ENCODE measurements around the gene MARCKSL1.

Gene MARCKSL1

GRCh38 chr1:32362474-32363313 lies 26.7 kb upstream of the MARCKSL1 start, which contains the start of the genes FAM229A and TSSK3:
Gene FAM229A, minus strand, starts transcription at chr1:32362485. Its CDS starts 394 bp downstream, at chr1:32362091.
Gene TSSK3, plus strand, starts transcription at chr1:32362539. Its CDS starts 163 bp downstream, at chr1:32362702.
- no peaks in the 10 kb centered on the region for H3K27me3 ChIP-seq (ENCODE audit: insufficient read depth, low read depth, severe bottlenecking)
- H3K36me3 ChIP-seq = peaks cover 42% of the 10 kb centered on the region
- no peaks in the 10 kb centered on the region for H3K9me3 ChIP-seq (ENCODE audit: severe bottlenecking)
- H3K27ac ChIP-seq = peak within 1 kb of the TSS; percentile 70
- peak within 1 kb of the TSS; percentile 49 for H3K4me3 ChIP-seq (ENCODE audit: low read depth, low read length)
- DNase-seq = no peak
- TF ChIP-seq CTCF (IDR thresholded peaks at IDR 0.05; ENCODE audit: low read depth, low read length) = no peak

GRCh38 chr1:32361674-32362473 lies 25.8 kb upstream of the MARCKSL1 start:
- peak; percentile 73 for TF ChIP-seq CTCF (IDR thresholded peaks at IDR 0.05; ENCODE audit: low read depth, low read length)
- Histone ChIP-seq H3K9me3 (ENCODE audit: severe bottlenecking) (no peaks in the 10 kb centered on the region), H3K27ac (peak overlapping the region; percentile 70), H3K4me3 (ENCODE audit: low read depth, low read length) (peak overlapping the region; percentile 49), H3K36me3 (peaks cover 34% of the 10 kb centered on the region), H3K27me3 (ENCODE audit: insufficient read depth, low read depth, severe bottlenecking) (no peaks in the 10 kb centered on the region)
- peak; percentile 76 for DNase-seq

GRCh38 chr1:32361308-32361673 lies 25.3 kb upstream of the MARCKSL1 start:
- H3K27ac ChIP-seq = no peak overlapping the region
- no peaks in the 10 kb centered on the region for H3K27me3 ChIP-seq (ENCODE audit: insufficient read depth, low read depth, severe bottlenecking)
- TF ChIP-seq CTCF (IDR thresholded peaks at IDR 0.05; ENCODE audit: low read depth, low read length) = no peak
- peak overlapping the region; percentile 49 for H3K4me3 ChIP-seq (ENCODE audit: low read depth, low read length)
- no peak for DNase-seq
- H3K36me3 ChIP-seq = peaks cover 28% of the 10 kb centered on the region
- H3K9me3 ChIP-seq (ENCODE audit: severe bottlenecking) = no peaks in the 10 kb centered on the region

GRCh38 chr1:32358435-32358834 lies 22.4 kb upstream of the MARCKSL1 start:
- no peak overlapping the region for H3K27ac ChIP-seq
- no peaks in the 10 kb centered on the region for H3K9me3 ChIP-seq (ENCODE audit: severe bottlenecking)

GRCh38 chr1:32357614-32358013 lies 21.6 kb upstream of the MARCKSL1 start:
- no peaks in the 10 kb centered on the region for H3K27me3 ChIP-seq (ENCODE audit: insufficient read depth, low read depth, severe bottlenecking)
- no peak overlapping the region for H3K4me3 ChIP-seq (ENCODE audit: low read depth, low read length)
- no peak overlapping the region for H3K27ac ChIP-seq
- H3K36me3 ChIP-seq = no peaks in the 10 kb centered on the region; the same call in 1 of the 2 replicates
- TF ChIP-seq CTCF (IDR thresholded peaks at IDR 0.05; ENCODE audit: low read depth, low read length) = no peak
- H3K9me3 ChIP-seq (ENCODE audit: severe bottlenecking) = no peaks in the 10 kb centered on the region
- no peak for DNase-seq

More at GRCh38 chr1:32358435-32358834, 22.4 kb upstream of the MARCKSL1 start:
- H3K36me3 ChIP-seq = peaks cover 5% of the 10 kb centered on the region; the same call in 1 of the 2 replicates
- no peaks in the 10 kb centered on the region for H3K27me3 ChIP-seq (ENCODE audit: insufficient read depth, low read depth, severe bottlenecking)
- TF ChIP-seq CTCF (IDR thresholded peaks at IDR 0.05; ENCODE audit: low read depth, low read length) = no peak
- no peak for DNase-seq
- no peak overlapping the region for H3K4me3 ChIP-seq (ENCODE audit: low read depth, low read length)

All from WERI-Rb-1 (cell line).